Vagina (tissue), 2 donors: ENCODE results near the gene TANGO2. TPM values are rescaled to one million over a fixed set of nuclear protein-coding genes. Genes with fewer than 3 reads are reported as not detected.

ENCODE experiments used
- DNase-seq, 2 donors: peaks; one replicate each; pipeline ENCODE4 v3.0.0-alpha.2; 2017; ENCODE audit errors: extremely low spot score in 2 of 2
- H3K27ac ChIP-seq: fragments of 200-600 bp; sonication (generic); one replicate; pipeline ENCODE4 v1.5.1; 2019
- H3K27me3 ChIP-seq: fragments of 200-600 bp; sonication (generic); one replicate; pipeline ENCODE4 v1.5.1; 2019
- H3K36me3 ChIP-seq, 2 donors: fragments of 200-600 bp; sonication (generic); one replicate each; pipeline ENCODE4 v1.5.1; 2017 to 2019
- H3K4me1 ChIP-seq: fragments of 200-600 bp; sonication (generic); one replicate; pipeline ENCODE4 v1.5.1; 2019
- H3K4me3 ChIP-seq, 2 donors: fragments of 200-600 bp; sonication (generic); 1 replicate in 1 of 2; 2 replicates in 1 of 2; pipeline ENCODE4 v1.5.1; 2016 to 2019
- H3K9me3 ChIP-seq: fragments of 200-600 bp; sonication (generic); one replicate; pipeline ENCODE4 v1.5.1; 2019
- CTCF ChIP-seq, 3 experiments: fragments of 450-650 bp in 2 of 3; fragments of 200-600 bp in 1 of 3; sonication (generic) in 1 of 3; IDR thresholded peaks; one replicate each; pipeline ENCODE4 v1.5.1; 2017 to 2019; ENCODE audit warnings: antibody characterized with exemption in 3 of 3, mild to moderate bottlenecking in 2 of 3, moderate library complexity in 2 of 3
- POLR2A ChIP-seq, 2 donors: fragments of 450-650 bp; IDR thresholded peaks; one replicate each; pipeline ENCODE4 v1.6.1; 2017; ENCODE audit warnings: antibody characterized with exemption in 2 of 2, mild to moderate bottlenecking in 2 of 2, moderate library complexity in 2 of 2
- POLR2AphosphoS5 ChIP-seq, 2 donors: sonication (generic); formaldehyde crosslinking; IDR thresholded peaks; one replicate each; pipeline ENCODE4 v1.9.0; 2017; ENCODE audit warnings: antibody characterized with exemption in 2 of 2, mild to moderate bottlenecking in 2 of 2, low read depth in 1 of 2; ENCODE audit not compliant: insufficient read depth in 1 of 2
- intact Hi-C: fragments of 100-400 bp; cut with DNase I; formaldehyde crosslinking; loops from one replicate; pipeline ENCODE4 v1.15.1; 2023
- total RNA-seq: library from RNA; depleted of rRNA; stranded (reverse); fragments of >200 nt; gene quantifications from one replicate; pipeline ENCODE4 v1.2.3, GENCODE V29; 2016

TANGO2 gene
- total RNA-seq, 1 donor from 2014 or later: 21.4 TPM

GRCh38 chr22:19989725-19990067, 31.2 kb upstream of the TANGO2 start:
- TF ChIP-seq POLR2A (IDR thresholded peaks at IDR 0.05) (no peak), POLR2AphosphoS5 (IDR thresholded peaks at IDR 0.05; ENCODE audit: insufficient read depth in 1 of 2, low read depth in 1 of 2) (no peak), CTCF (IDR thresholded peaks at IDR 0.05) (no peak)
- Histone ChIP-seq H3K36me3 (no peaks in the 10 kb centered on the region), H3K9me3 (no peaks in the 10 kb centered on the region), H3K27ac (no peak overlapping the region), H3K4me3 (no peak overlapping the region), H3K4me1 (peaks cover 21% of the 10 kb centered on the region), H3K27me3 (no peaks in the 10 kb centered on the region)
- intact Hi-C loops: no loop called here
- DNase-seq: no peak

- Histone ChIP-seq H3K4me3 (no peak overlapping the region), H3K9me3 (no peaks in the 10 kb centered on the region), H3K27me3 (no peaks in the 10 kb centered on the region), H3K4me1 (peaks cover 17% of the 10 kb centered on the region), H3K36me3 (no peaks in the 10 kb centered on the region), H3K27ac (no peak overlapping the region)
- TF ChIP-seq CTCF (IDR thresholded peaks at IDR 0.05) (no peak), POLR2A (IDR thresholded peaks at IDR 0.05) (no peak), POLR2AphosphoS5 (IDR thresholded peaks at IDR 0.05; ENCODE audit: insufficient read depth in 1 of 2, low read depth in 1 of 2) (no peak)
- intact Hi-C loops: no loop called here
- no peak for DNase-seq
These were observed 30.7 kb upstream of the TANGO2 start for GRCh38 chr22:19990188-19990587.

- Histone ChIP-seq H3K9me3 (no peaks in the 10 kb centered on the region), H3K27me3 (no peaks in the 10 kb centered on the region), H3K27ac (no peak overlapping the region), H3K36me3 (no peaks in the 10 kb centered on the region), H3K4me3 (no peak overlapping the region), H3K4me1 (peaks cover 17% of the 10 kb centered on the region)
- DNase-seq: no peak
- no peak for TF ChIP-seq CTCF (IDR thresholded peaks at IDR 0.05)
- no peak for TF ChIP-seq POLR2AphosphoS5 (IDR thresholded peaks at IDR 0.05; ENCODE audit: insufficient read depth in 1 of 2, low read depth in 1 of 2)
- TF ChIP-seq POLR2A (IDR thresholded peaks at IDR 0.05): no peak
- intact Hi-C loops: no loop called here
These were observed 30.1 kb upstream of the TANGO2 start for GRCh38 chr22:19990609-19991394.

GRCh38 chr22:19991395-19991644, 29.6 kb upstream of the TANGO2 start:
- TF ChIP-seq POLR2AphosphoS5 (IDR thresholded peaks at IDR 0.05; ENCODE audit: insufficient read depth in 1 of 2, low read depth in 1 of 2): no peak
- TF ChIP-seq CTCF (IDR thresholded peaks at IDR 0.05): no peak
- TF ChIP-seq POLR2A (IDR thresholded peaks at IDR 0.05): no peak
- no peak for DNase-seq
- no peak overlapping the region for H3K4me3 ChIP-seq
- no peak overlapping the region for H3K27ac ChIP-seq
- peaks cover 13% of the 10 kb centered on the region for H3K4me1 ChIP-seq
- no peaks in the 10 kb centered on the region for H3K27me3 ChIP-seq
- no peaks in the 10 kb centered on the region for H3K9me3 ChIP-seq
- intact Hi-C loops: no loop called here
- no peaks in the 10 kb centered on the region for H3K36me3 ChIP-seq

GRCh38 chr22:19991645-19992451, 29.1 kb upstream of the TANGO2 start:
- Histone ChIP-seq H3K4me1 (peaks cover 8% of the 10 kb centered on the region), H3K27me3 (no peaks in the 10 kb centered on the region), H3K36me3 (no peaks in the 10 kb centered on the region), H3K27ac (no peak overlapping the region), H3K9me3 (no peaks in the 10 kb centered on the region), H3K4me3 (no peak overlapping the region)
- intact Hi-C loops: no loop called here
- TF ChIP-seq POLR2A (IDR thresholded peaks at IDR 0.05): no peak
- no peak for TF ChIP-seq CTCF (IDR thresholded peaks at IDR 0.05)
- TF ChIP-seq POLR2AphosphoS5 (IDR thresholded peaks at IDR 0.05; ENCODE audit: insufficient read depth in 1 of 2, low read depth in 1 of 2): no peak
- DNase-seq: no peak
